HG02884 (cell line): Measurements from ENCODE around the gene CPA2.
"Not testable (repeated sequence)": the region's sequence is repeated elsewhere in the genome, so short reads cannot be mapped to it uniquely, and the experiment has no call there.

Experiments used
- ATAC-seq: cut with Tn5 transposase; IDR thresholded peaks from one replicate; pipeline ENCODE4 v1.9.1; 2021; ENCODE audit warnings: mild to moderate bottlenecking, moderate library complexity; ENCODE audit not compliant: unreplicated experiment

The CPA2 gene

GRCh38 chr7:130304878-130305277 lies 38.2 kb downstream of the CPA2 start:
- no peak for ATAC-seq

GRCh38 chr7:130305433-130306042 lies 38.9 kb downstream of the CPA2 start:
- no peak for ATAC-seq

DNA sequence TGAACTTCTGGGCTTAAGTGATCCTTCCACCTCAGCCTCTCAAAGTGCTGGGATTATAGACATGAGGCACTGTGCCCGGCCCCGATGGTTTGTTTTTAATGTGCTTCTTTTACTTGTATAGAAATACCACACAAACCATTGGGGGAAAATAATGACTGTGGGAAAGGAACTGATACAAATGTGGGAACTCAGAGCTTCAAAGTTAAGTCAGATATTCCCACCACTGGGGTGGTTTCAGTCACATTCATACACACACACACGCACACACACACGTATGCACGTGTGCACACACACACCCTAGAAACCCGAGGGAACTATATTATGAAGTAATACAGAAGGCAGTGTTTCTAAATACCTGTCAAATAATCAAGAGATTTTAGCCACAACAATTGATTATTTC lies 43.3 kb downstream of the CPA2 start:
- no peak for ATAC-seq

GRCh38 chr7:130314305-130314704 lies 47.6 kb downstream of the CPA2 start:
- ATAC-seq = no peak

DNA sequence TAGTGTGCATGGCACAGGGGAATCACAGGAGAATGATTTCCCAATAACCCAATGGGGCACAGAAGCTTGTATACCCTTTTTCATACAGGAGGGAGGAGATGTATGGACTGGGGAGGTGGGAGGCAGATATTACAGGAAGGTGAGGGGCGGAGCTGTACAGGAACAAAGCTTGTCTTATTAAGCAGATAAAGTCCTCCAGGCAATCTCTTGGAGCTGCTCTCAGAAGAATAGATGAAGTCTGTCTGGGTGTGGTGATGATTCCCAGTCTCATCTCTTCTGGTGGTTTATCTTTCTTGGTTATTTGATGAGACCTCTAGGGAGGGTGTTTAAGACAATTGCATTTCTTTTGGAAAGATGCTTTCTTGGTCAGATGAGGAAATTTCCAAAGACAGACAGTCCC lies 52.9 kb downstream of the CPA2 start:
- no peak for ATAC-seq

- not testable (repeated sequence) for ATAC-seq
Measured at GRCh38 chr7:130321542-130322229, 55.0 kb downstream of the CPA2 start.

- ATAC-seq = no peak
Measured at GRCh38 chr7:130322615-130323014, 56.0 kb downstream of the CPA2 start.

- ATAC-seq = no peak
Measured at GRCh38 chr7:130324306-130324943, 57.8 kb downstream of the CPA2 start.

- no peak for ATAC-seq
Measured at GRCh38 chr7:130329681-130330080, 63.0 kb downstream of the CPA2 start.

- no peak for ATAC-seq
Measured at GRCh38 chr7:130332259-130333053, 65.8 kb downstream of the CPA2 start.

- no peak for ATAC-seq
Measured at GRCh38 chr7:130333832-130334231, 67.2 kb downstream of the CPA2 start.

DNA sequence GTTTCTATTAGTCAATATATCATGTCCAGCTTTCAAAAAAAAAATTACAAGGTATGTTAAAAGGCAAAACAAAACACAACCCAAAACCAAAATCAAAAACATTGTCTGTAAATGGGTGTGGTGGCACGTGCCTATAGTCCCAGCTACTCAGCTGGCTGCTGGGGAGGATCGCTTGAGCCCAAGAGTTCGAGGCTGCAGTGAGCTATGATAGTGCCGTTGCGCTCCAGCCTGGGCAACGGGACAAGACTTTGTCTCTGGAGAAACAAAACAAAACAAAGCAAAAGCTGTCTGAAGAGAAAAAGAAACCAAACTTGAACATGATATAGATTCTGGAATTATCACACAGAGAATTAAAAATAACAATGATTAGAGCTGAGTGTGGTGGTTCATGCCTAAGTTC lies 67.6 kb downstream of the CPA2 start:
- ATAC-seq = no peak

GRCh38 chr7:130337410-130337971 lies 70.8 kb downstream of the CPA2 start:
- no peak for ATAC-seq

DNA sequence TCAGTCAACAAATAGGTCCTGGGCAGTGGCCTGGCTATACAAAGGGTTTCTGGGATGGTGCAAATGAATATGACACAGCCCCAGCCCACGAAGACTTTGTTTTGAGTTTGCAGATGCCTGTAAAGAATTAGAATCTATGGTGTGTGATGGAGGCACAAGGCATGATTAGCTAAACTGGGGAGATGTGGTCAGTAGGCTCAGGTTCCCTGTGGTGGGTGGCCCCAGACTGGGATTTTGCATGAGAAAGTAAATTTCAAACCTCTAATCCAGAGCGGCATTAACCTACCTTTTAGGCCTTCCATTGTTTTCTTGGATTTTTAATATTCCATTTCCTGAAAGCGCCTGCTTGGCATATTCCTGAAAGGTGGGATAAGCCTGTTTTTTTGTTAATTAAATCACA lies 71.6 kb downstream of the CPA2 start:
- ATAC-seq = no peak
